GM18867 (cell line): ENCODE measurements around the gene PLAGL1.

Source experiments
- ATAC-seq: cut with Tn5 transposase; IDR thresholded peaks from one replicate; pipeline ENCODE4 v1.9.1; 2021; ENCODE audit warnings: mild to moderate bottlenecking, moderate library complexity; ENCODE audit not compliant: unreplicated experiment

PLAGL1 gene

GRCh38 chr6:143966312-143966711 is 41.7 kb downstream of the PLAGL1 start:
- no peak for ATAC-seq

- no peak for ATAC-seq
Observed at GRCh38 chr6:143965503-143966171, 42.4 kb downstream of the PLAGL1 start.

GRCh38 chr6:143964674-143965081 is 43.4 kb downstream of the PLAGL1 start:
- no peak for ATAC-seq

DNA sequence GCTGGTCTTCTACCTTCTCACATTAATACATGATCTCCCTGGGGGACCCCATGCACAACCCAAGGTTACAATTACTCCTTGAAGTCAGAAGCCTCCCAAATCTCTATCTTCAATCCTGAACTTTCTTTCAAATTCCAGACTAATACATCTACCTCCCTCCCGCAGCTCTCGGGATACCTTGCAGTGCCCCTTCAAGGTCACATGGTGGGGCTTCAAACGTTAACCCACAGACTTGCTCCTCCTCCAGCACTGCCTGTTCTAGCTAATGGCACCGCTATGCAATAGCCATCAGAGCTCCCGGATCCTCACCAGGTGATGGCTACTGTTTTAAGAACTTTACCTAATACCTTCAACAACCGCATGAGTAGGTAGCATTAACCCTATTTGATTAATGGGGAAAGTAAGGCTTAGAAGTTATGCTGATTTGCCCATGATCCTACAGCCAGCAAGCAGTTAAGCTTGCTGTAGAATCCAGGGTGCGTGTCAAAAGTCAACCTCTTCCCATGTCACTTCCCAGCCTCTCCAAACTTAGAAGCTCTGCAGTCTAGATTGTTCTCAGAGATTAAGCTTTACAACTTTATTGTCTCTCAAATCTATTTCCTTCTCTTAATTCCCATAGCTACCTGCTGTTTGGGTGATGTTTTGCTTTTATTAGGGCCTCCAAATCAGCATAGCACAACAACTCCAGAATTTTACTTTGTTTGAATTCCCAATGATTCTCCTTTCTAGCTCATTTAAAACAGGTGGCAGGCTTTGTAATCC is 44.7 kb downstream of the PLAGL1 start:
- ATAC-seq: no peak

GRCh38 chr6:143961886-143962878 is 45.9 kb downstream of the PLAGL1 start:
- ATAC-seq: no peak

GRCh38 chr6:143961066-143961465 is 47.0 kb downstream of the PLAGL1 start:
- no peak for ATAC-seq

DNA sequence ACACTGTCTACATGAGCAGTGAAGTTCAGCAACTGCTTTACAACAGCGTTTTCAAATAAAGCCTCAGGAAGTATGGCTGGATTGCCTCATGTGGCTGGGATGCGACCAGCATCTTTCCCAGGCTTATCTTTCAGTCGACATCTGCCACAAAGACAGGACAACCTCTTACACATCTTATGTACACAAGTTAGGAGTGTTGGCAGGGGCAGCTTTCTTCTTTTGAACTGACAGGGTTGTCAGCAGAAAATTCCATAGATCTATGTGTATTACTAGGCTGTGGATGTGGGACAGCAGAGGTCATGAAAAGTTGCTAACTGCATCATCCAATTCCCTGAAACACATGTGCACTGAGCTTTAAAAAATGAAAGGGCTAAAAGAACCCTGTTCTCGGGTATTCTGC is 48.1 kb downstream of the PLAGL1 start:
- no peak for ATAC-seq

- ATAC-seq: no peak
Observed at GRCh38 chr6:143958839-143959399, 49.1 kb downstream of the PLAGL1 start.

- no peak for ATAC-seq
Observed at GRCh38 chr6:143957679-143958274, 50.3 kb downstream of the PLAGL1 start.

DNA sequence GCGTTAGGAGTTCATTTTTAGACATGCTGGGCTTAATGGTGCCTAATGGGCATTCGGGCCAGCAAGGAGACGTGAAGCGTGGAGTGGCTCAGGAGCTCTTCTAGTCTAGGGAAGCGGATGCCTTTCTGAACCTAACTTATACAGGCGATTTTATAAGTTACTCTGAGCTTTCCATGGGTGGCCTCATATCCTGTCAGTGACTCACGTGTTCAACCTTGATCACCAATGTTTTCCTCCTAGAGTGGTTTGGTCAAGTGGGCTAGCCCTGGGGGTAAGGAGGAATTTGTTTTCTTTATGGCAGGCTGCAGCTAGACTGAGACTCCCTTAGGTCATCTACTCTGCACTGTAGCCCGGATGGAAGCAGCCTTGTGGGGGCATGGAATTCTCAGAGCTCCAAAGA is 52.1 kb downstream of the PLAGL1 start:
- ATAC-seq: no peak

DNA sequence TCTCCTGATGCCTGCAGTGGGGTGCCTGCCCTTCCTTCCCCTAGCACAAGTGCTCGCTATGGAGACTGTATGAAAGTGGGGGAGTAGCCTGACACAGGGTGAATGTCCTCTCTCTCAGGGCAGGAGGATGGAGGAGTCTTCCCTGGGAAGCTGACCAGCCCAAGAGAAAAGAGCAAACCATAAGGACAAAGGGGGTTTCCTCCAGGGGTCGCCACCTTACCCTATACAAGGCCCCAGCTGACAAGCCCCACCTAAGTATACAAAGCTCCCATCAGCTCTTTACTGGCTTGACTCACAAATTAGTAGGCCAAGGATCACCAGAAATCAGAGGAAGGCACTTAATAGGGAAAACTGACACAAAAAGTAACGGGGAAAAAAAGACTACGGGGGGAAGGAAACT is 54.1 kb downstream of the PLAGL1 start:
- no peak for ATAC-seq

GRCh38 chr6:143952947-143953701 is 54.9 kb downstream of the PLAGL1 start:
- ATAC-seq: no peak

DNA sequence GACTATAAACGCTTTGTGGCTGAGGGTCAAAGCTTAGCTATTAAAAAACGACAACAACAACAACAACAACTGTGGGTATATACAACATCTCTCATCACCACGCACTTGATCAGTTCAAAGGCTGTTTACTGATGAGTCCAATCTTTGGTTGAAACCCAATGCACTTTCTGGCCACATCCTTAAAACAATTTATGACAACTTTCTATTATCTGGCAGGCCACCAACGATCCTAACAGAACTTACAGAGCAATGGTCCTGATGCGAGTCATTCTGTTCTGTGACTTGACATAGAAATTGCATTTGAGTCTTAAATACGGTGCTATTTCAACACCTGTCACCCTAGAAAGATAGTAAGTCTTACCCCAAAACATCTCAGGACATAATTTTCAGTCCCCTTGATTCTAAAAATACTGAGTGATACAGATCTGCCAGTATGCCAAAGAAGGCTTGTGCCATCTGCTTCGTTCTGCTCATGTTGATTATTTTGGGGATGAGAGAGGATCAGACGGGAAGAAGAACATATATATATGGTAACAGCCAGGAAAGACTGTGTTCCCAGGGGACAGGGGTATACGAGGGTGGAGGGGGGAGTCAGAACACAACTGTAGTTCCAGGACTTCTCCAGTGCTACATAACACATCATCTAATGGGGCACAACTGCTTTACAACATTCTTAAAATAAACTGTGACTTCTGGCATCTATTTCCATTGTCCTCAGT is 55.8 kb downstream of the PLAGL1 start:
- no peak for ATAC-seq

- no peak for ATAC-seq
Observed at GRCh38 chr6:143950875-143951274, 57.2 kb downstream of the PLAGL1 start.

- no peak for ATAC-seq
Observed at GRCh38 chr6:143949962-143950361, 58.1 kb downstream of the PLAGL1 start.

GRCh38 chr6:143949535-143949934 is 58.5 kb downstream of the PLAGL1 start:
- ATAC-seq: no peak

DNA sequence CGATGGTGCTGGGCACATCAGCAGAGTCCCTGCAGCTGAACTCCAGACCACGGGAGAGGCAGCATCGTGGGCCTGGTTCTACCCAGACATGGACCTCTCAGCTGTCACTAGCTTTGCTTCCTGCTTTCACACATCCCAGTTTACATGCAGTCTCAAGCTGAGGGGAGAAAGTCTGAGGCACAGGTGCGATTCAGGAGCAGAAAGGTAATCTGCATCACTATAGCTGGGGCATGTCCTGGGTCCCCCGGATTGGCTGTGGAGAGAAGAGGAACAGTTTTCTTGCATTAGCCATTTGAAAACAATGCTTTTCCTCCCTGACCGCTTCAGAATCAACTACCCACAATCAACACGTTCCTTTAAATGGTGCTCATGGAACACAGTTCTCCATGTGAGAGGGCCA is 59.9 kb downstream of the PLAGL1 start:
- no peak for ATAC-seq

DNA sequence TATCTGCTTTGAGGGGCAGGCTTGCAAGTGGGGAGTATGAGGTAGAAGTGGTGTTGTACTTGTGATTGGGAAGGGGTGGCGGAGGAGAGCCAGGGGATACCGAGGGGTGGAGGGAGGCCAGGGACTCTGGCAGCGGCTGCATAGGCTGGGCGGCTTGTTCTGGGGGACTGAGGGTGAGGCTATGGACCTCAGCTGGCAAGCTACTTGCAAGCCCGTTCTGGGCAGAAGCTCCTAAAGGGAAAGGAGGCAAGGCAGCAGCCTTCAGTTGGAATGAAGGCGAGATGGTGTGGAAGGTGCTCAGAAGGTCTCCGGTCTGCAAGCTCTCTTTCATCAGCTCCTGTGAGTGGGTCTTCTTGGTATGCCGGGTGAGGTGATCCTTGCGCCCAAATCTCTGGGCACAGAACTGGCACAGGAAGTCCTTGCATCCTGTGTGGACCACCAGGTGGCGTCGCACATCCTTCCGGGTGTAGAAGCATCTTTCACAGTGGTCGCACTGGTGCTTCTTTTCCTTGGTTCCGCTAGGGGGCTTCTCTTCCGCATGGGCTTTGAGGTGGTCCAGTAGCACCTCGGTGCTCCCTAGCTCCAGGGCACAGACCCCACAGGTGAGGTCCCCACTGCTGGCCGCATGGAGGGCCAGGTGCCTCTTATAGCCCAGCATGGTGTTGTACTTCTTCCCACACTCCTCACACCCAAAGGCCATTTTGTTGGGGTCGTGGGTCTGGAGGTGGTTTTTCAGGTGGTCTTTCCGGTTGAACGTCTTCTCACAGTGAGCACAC is 66.0 kb downstream of the PLAGL1 start:
- ATAC-seq: peak; percentile 71
